NT2/D1 (cell line): ENCODE data around the gene SGTA.

Experiments used
- DNase-seq: peaks from one replicate; pipeline ENCODE4 v3.0.0-alpha.2; 2011; ENCODE audit warnings: low read depth, low spot score
- H3K27me3 ChIP-seq: 2 replicates; pipeline ENCODE4 v1.6.0; 2011; ENCODE audit warnings: mild to moderate bottlenecking; ENCODE audit not compliant: insufficient read length, insufficient read depth
- H3K36me3 ChIP-seq: 2 replicates; pipeline ENCODE4 v1.6.1; 2011; ENCODE audit warnings: mild to moderate bottlenecking, low read length, mixed read lengths; ENCODE audit not compliant: insufficient read depth, insufficient read length
- H3K4me1 ChIP-seq: 2 replicates; pipeline ENCODE4 v1.5.1; 2011; ENCODE audit not compliant: insufficient read depth, insufficient read length
- H3K4me3 ChIP-seq: 2 replicates; pipeline ENCODE4 v1.5.1; 2011; ENCODE audit warnings: low read depth; ENCODE audit not compliant: insufficient read length
- H3K9ac ChIP-seq: 2 replicates; pipeline ENCODE4 v1.6.0; 2011; ENCODE audit warnings: low read depth; ENCODE audit not compliant: insufficient read length
- H3K9me3 ChIP-seq: 2 replicates; pipeline ENCODE4 v1.5.1; 2011; ENCODE audit warnings: mild to moderate bottlenecking, low read length; ENCODE audit not compliant: insufficient read depth
- SUZ12 ChIP-seq: IDR thresholded peaks from 2 replicates; pipeline ENCODE4 v1.6.1; 2011; ENCODE audit not compliant: insufficient read length, insufficient read depth; ENCODE audit errors: extremely low read depth
- YY1 ChIP-seq: IDR thresholded peaks from 2 replicates; pipeline ENCODE4 v1.6.1; 2011; ENCODE audit not compliant: insufficient read length, insufficient read depth
- ZNF274 ChIP-seq: IDR thresholded peaks from 2 replicates; pipeline ENCODE4 v1.6.1; 2011; ENCODE audit warnings: mild to moderate bottlenecking, low read depth, low read length

The SGTA gene

GRCh38 chr19:2812414-2813234 is 29.6 kb upstream of the SGTA start:
- Histone ChIP-seq H3K4me1 (no peaks in the 10 kb centered on the region), H3K4me3 (no peak overlapping the region), H3K9ac (no peak overlapping the region), H3K27me3 (no peaks in the 10 kb centered on the region), H3K36me3 (peaks cover 88% of the 10 kb centered on the region), H3K9me3 (no peaks in the 10 kb centered on the region)
- DNase-seq, result no peak
- TF ChIP-seq SUZ12 (no peak), YY1 (no peak), ZNF274 (no peak)

DNA sequence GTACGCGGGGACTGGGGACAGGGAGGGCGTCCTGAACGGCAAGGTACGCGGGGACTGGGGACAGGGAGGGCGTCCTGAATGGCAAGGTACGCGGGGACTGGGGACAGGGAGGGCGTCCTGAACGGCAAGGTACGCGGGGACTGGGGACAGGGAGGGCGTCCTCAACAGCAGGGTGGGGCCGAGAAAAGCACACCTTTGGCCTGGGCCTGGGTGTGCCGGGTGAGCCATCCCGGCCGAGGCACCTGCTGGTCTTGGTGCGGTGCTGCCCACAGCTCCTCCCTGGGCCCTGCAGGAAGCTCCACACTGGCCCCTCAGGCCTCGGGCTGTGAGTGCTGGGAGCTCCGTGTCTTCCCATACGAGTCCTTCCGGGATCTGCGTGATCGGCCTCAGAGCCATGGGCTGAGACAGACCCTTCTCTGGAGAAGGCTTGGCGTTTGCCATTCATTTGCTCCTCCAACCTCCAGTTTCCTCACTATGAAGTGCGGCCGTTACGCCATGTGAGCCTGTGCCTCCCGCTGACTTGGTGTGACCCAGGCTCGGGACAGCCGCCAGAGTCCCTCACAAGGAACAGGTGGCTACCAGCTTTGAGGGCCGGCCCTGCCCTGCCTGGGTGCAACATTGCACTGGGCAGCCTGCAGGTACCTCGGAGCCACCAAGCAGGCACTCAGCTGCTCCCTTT is 28.8 kb upstream of the SGTA start:
- Histone ChIP-seq H3K27me3 (no peaks in the 10 kb centered on the region), H3K4me1 (no peaks in the 10 kb centered on the region), H3K36me3 (peaks cover 96% of the 10 kb centered on the region), H3K4me3 (no peak overlapping the region), H3K9ac (no peak overlapping the region), H3K9me3 (no peaks in the 10 kb centered on the region)
- no peak for DNase-seq
- no peak for TF ChIP-seq YY1
- TF ChIP-seq ZNF274, result no peak
- no peak for TF ChIP-seq SUZ12

DNA sequence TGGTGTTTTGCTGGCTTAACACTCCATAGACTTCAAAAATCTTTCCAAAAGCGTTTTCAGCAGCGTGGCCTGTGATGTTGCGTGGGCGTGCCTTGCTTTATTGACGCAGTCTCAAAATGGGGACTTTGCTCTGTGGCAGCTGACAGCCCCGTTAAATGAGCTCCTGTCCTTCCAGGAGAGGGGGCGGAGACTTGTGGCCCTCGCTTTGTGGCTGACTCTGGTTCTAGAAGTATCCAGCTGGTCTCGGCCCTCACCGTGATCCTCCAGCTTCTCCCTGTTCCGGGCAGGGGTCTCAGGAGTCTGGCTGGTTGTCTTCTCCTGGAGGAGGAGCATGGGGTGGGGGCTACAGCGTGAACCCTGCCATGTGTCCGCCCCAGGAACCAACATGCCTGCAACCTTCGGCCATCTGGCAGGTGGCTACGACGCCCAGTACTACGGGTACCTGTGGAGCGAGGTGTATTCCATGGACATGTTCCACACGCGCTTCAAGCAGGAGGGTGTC is 28.2 kb upstream of the SGTA start:
- no peak for DNase-seq
- Histone ChIP-seq H3K36me3 (peaks cover 100% of the 10 kb centered on the region), H3K4me1 (no peaks in the 10 kb centered on the region), H3K27me3 (no peaks in the 10 kb centered on the region), H3K9me3 (no peaks in the 10 kb centered on the region), H3K9ac (no peak overlapping the region), H3K4me3 (no peak overlapping the region)
- TF ChIP-seq YY1 (no peak), ZNF274 (no peak)

DNA sequence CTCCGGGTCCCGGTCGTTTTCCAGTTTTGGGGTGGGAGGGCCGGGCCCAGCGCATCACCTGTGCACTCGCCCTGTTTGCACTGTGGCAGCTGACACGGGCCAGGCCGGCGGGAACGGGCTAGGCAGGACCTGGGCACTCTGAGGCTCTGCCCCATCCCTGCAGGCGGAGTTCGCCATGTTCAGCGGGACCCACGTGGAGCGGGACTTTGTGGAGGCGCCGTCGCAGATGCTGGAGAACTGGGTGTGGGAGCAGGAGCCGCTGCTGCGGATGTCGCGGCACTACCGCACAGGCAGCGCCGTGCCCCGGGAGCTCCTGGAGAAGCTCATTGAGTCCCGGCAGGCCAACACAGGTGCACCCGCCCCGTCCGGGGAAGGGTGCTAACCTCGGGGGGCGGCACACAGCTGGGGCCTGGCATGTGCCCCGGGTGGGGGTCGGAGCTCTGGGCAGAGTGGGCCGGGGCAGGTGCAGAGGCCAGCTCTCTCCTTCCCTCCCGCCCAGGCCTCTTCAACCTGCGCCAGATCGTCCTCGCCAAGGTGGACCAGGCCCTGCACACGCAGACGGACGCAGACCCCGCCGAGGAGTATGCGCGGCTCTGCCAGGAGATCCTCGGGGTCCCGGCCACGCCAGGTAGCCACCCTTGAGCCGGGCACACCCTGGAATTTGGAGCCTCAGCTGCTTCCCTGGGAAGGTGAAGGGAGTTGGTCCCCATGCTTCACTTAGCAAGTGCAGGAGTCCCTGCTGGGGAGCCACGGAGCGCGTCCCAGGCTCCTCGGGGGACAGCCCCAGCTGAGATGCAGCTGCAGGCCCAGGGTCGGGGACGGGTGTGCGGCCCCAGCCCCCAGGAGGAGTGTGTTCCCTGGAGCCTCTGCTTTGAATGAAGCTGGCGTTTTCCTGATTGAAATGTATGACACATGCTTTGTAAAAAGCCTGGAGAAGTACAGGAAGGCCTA is 27.3 kb upstream of the SGTA start:
- no peak overlapping the region for H3K4me3 ChIP-seq
- no peak for DNase-seq
- no peaks in the 10 kb centered on the region for H3K9me3 ChIP-seq
- no peak overlapping the region for H3K9ac ChIP-seq
- no peaks in the 10 kb centered on the region for H3K4me1 ChIP-seq
- no peaks in the 10 kb centered on the region for H3K27me3 ChIP-seq
- TF ChIP-seq ZNF274 (no peak), YY1 (no peak)
- peaks cover 98% of the 10 kb centered on the region for H3K36me3 ChIP-seq

GRCh38 chr19:2809387-2810140 is 26.5 kb upstream of the SGTA start:
- H3K9ac ChIP-seq, result no peak overlapping the region
- H3K36me3 ChIP-seq, result peaks cover 98% of the 10 kb centered on the region
- no peaks in the 10 kb centered on the region for H3K4me1 ChIP-seq
- TF ChIP-seq SUZ12 (no peak), YY1 (no peak), ZNF274 (no peak)
- H3K9me3 ChIP-seq, result no peaks in the 10 kb centered on the region
- no peak overlapping the region for H3K4me3 ChIP-seq
- no peak for DNase-seq
- H3K27me3 ChIP-seq, result no peaks in the 10 kb centered on the region

- no peak overlapping the region for H3K9ac ChIP-seq
- no peak for DNase-seq
- H3K4me3 ChIP-seq, result no peak overlapping the region
- H3K9me3 ChIP-seq, result no peaks in the 10 kb centered on the region
- no peaks in the 10 kb centered on the region for H3K27me3 ChIP-seq
- peaks cover 98% of the 10 kb centered on the region for H3K36me3 ChIP-seq
- TF ChIP-seq YY1, result no peak
- no peak for TF ChIP-seq SUZ12
- no peak for TF ChIP-seq ZNF274
- H3K4me1 ChIP-seq, result peaks cover 2% of the 10 kb centered on the region
These were observed 25.3 kb upstream of the SGTA start for GRCh38 chr19:2808129-2808941.
